ENCODE results near the gene SART1.
"Not testable (repeated sequence)": the region's sequence is repeated elsewhere in the genome, so short reads cannot be mapped to it uniquely, and the experiment has no call there.

Gene SART1

DNA sequence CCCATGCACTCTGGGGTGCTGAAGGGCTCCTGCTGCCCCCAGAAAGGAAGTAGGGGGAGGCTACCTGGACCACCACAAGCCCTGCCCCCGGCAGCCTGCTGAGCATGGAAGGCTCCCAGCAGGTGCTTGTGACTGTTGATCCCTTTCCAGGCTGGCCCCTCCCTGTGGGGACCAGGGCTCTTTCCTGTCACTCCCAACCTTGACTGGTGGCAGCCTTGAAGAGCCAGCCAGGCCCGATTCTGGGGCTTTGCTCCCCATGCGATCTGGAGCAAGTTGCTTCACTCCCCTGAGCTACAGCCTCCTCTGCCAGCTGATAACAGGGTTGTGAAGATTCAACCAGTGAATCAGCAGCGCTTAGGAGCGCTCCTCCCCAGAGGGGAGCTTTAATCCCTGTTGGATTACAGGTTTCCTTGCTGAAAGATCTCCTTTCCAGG lies 45.7 kb downstream of the SART1 start:
- H3K4me1 ChIP-seq (ENCODE audit: control insufficient read depth, insufficient read depth, low read length, poor library complexity, severe bottlenecking): peaks cover 11% of the 10 kb centered on the region
- DNase-seq: no peak
- peaks cover 10% of the 10 kb centered on the region for H3K36me3 ChIP-seq (ENCODE audit: control insufficient read depth, insufficient read depth, low read length)
- H3K27ac ChIP-seq (ENCODE audit: insufficient read depth, low read length, poor library complexity, severe bottlenecking): no peak overlapping the region
- H3K4me3 ChIP-seq (ENCODE audit: insufficient read depth, low read depth, low read length, poor library complexity, severe bottlenecking): no peak overlapping the region
- H3K27me3 ChIP-seq (replicated peaks; ENCODE audit: control insufficient read depth, insufficient read depth, low read length, poor library complexity, severe bottlenecking): peaks cover 11% of the 10 kb centered on the region
- H3K9me3 ChIP-seq (ENCODE audit: control insufficient read depth, low read length): no peaks in the 10 kb centered on the region

DNA sequence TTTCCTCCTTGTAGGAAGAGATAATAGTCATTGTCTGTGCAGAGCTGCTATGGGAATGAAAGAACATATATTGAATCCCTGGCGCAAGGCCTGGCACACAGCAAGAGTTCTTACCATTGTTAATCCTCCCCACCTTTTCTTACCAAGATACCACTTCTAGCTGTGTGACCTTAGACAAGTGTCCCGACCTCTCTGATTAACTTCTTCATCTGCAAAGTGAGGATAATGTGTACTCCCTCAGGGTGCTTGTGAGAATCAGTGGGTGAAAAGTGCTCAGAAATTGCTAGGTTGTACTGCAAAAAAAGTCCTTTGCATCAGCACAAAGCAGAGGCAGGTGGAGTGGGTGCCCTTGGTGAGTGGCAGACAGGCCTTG lies 46.5 kb downstream of the SART1 start:
- peaks cover 7% of the 10 kb centered on the region for H3K4me1 ChIP-seq (ENCODE audit: control insufficient read depth, insufficient read depth, low read length, poor library complexity, severe bottlenecking)
- peaks cover 10% of the 10 kb centered on the region for H3K36me3 ChIP-seq (ENCODE audit: control insufficient read depth, insufficient read depth, low read length)
- peaks cover 17% of the 10 kb centered on the region for H3K27me3 ChIP-seq (replicated peaks; ENCODE audit: control insufficient read depth, insufficient read depth, low read length, poor library complexity, severe bottlenecking)
- no peaks in the 10 kb centered on the region for H3K9me3 ChIP-seq (ENCODE audit: control insufficient read depth, low read length)
- DNase-seq: no peak
- H3K27ac ChIP-seq (ENCODE audit: insufficient read depth, low read length, poor library complexity, severe bottlenecking): no peak overlapping the region
- H3K4me3 ChIP-seq (ENCODE audit: insufficient read depth, low read depth, low read length, poor library complexity, severe bottlenecking): no peak overlapping the region

DNA sequence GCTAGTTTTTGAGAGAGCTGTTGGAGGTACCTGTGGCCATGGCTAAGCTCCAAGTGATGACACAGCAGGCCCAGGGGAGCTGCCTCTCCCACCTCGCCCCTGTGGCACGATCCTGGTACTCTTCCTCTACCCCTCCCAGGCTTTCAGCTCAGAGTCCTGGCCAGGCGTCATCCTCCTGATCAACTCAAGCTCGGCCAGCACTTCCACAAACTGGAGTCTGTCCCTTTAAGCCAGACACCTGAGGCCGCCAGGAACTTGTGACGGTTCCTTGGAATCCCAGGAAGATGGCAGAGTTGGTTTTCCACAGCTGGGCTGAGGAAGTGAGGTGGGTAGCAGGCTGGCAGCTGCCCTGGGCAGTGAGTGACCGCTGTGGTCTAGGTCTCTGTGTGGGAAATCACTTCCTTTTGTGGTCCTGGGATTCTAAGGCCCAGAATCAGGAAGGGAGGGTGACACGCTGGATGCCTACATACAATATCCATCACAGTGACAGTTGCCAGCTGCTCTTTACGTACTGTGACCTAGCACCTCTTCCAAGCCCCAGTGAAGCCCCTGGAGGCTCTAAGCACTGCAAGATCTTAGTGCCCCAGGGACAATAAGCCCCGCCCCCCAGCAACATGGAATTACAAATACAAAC lies 47.1 kb downstream of the SART1 start:
- Histone ChIP-seq H3K27me3 (replicated peaks; ENCODE audit: control insufficient read depth, insufficient read depth, low read length, poor library complexity, severe bottlenecking) (peaks cover 22% of the 10 kb centered on the region), H3K4me1 (ENCODE audit: control insufficient read depth, insufficient read depth, low read length, poor library complexity, severe bottlenecking) (peaks cover 6% of the 10 kb centered on the region), H3K4me3 (ENCODE audit: insufficient read depth, low read depth, low read length, poor library complexity, severe bottlenecking) (no peak overlapping the region), H3K9me3 (ENCODE audit: control insufficient read depth, low read length) (no peaks in the 10 kb centered on the region), H3K36me3 (ENCODE audit: control insufficient read depth, insufficient read depth, low read length) (peaks cover 10% of the 10 kb centered on the region), H3K27ac (ENCODE audit: insufficient read depth, low read length, poor library complexity, severe bottlenecking) (no peak overlapping the region)
- DNase-seq: no peak

DNA sequence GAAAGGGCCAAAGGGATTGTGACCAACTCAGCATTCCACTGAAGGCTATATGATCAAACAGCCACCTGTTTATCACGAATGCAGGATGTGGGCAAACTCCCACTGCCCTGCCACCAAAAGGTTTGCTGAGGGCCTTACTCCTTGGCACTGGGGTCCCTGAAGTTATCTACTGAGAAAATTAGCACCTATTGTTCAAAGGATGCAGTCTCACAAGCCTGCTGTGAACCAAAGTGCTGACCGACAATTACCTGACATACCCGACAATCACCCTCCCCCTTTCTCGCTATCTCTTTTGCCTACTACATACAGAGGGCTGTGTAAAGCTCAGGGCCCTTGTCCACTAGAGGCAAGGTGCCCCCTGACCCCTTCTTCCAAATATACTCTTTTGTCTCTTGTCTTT lies 48.5 kb downstream of the SART1 start:
- not testable (repeated sequence) for DNase-seq; H3K9me3 ChIP-seq (ENCODE audit: control insufficient read depth, low read length); H3K4me1 ChIP-seq (ENCODE audit: control insufficient read depth, insufficient read depth, low read length, poor library complexity, severe bottlenecking); H3K4me3 ChIP-seq (ENCODE audit: insufficient read depth, low read depth, low read length, poor library complexity, severe bottlenecking); H3K27ac ChIP-seq (ENCODE audit: insufficient read depth, low read length, poor library complexity, severe bottlenecking); H3K36me3 ChIP-seq (ENCODE audit: control insufficient read depth, insufficient read depth, low read length)
- peaks cover 22% of the 10 kb centered on the region for H3K27me3 ChIP-seq (replicated peaks; ENCODE audit: control insufficient read depth, insufficient read depth, low read length, poor library complexity, severe bottlenecking)

DNA sequence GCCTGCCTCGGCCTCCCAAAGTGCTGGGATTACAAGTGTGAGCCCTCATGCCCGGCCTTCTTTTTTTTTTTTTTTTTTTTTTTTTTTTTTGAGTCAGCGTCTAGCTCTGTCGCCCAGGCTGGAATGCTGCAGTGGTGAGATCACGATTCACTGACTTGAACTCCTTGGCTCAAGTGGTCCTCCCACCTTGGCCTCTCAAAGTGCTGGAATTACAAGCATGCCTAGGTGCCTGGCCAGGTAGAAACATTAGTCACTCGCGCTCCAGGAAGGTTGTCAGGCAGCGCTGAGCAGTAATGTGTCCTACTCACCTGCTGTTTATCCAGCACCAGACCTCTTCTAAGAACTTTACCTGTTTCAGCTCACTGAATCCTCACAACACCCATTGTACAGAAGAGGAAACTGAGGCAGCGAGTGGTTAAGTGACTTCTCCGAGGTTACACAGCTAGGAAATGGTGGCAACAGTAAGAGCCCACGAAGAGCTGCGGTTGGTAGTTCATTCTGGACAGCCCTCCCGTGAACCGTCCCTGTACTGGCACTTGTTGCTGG lies 49.8 kb downstream of the SART1 start:
- Histone ChIP-seq H3K4me1 (ENCODE audit: control insufficient read depth, insufficient read depth, low read length, poor library complexity, severe bottlenecking) (peaks cover 6% of the 10 kb centered on the region), H3K27ac (ENCODE audit: insufficient read depth, low read length, poor library complexity, severe bottlenecking) (no peak overlapping the region), H3K9me3 (ENCODE audit: control insufficient read depth, low read length) (no peaks in the 10 kb centered on the region), H3K4me3 (ENCODE audit: insufficient read depth, low read depth, low read length, poor library complexity, severe bottlenecking) (no peak overlapping the region), H3K27me3 (replicated peaks; ENCODE audit: control insufficient read depth, insufficient read depth, low read length, poor library complexity, severe bottlenecking) (peaks cover 22% of the 10 kb centered on the region), H3K36me3 (ENCODE audit: control insufficient read depth, insufficient read depth, low read length) (no peaks in the 10 kb centered on the region)
- no peak for DNase-seq

DNA sequence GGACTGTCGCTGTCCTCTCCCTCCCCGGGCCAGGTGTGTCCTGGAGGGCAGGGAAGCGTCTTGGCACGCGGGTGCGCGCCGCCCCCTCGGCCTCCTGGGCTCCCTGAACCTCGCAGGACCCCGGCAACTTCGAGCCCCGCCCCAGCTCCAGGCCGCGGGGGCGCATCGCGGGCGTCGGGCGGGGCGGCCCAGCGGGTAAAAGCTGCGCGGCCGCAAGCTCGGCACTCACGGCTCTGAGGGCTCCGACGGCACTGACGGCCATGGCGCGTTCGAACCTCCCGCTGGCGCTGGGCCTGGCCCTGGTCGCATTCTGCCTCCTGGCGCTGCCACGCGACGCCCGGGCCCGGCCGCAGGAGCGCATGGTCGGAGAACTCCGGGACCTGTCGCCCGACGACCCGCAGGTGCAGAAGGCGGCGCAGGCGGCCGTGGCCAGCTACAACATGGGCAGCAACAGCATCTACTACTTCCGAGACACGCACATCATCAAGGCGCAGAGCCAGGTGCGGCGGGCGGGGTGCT lies 50.3 kb downstream of the SART1 start, which contains the start of gene CST6:
CST6 (plus strand) TSS at position 224 of the 519 bp plus-strand sequence; CDS start at position 261, 37 bp downstream.
- Histone ChIP-seq H3K36me3 (ENCODE audit: control insufficient read depth, insufficient read depth, low read length) (no peaks in the 10 kb centered on the region), H3K9me3 (ENCODE audit: control insufficient read depth, low read length) (no peaks in the 10 kb centered on the region), H3K4me1 (ENCODE audit: control insufficient read depth, insufficient read depth, low read length, poor library complexity, severe bottlenecking) (peaks cover 6% of the 10 kb centered on the region), H3K27ac (ENCODE audit: insufficient read depth, low read length, poor library complexity, severe bottlenecking) (no peak within 1 kb of the TSS), H3K27me3 (replicated peaks; ENCODE audit: control insufficient read depth, insufficient read depth, low read length, poor library complexity, severe bottlenecking) (peaks cover 22% of the 10 kb centered on the region), H3K4me3 (ENCODE audit: insufficient read depth, low read depth, low read length, poor library complexity, severe bottlenecking) (no peak within 1 kb of the TSS)
- no peak for DNase-seq

DNA sequence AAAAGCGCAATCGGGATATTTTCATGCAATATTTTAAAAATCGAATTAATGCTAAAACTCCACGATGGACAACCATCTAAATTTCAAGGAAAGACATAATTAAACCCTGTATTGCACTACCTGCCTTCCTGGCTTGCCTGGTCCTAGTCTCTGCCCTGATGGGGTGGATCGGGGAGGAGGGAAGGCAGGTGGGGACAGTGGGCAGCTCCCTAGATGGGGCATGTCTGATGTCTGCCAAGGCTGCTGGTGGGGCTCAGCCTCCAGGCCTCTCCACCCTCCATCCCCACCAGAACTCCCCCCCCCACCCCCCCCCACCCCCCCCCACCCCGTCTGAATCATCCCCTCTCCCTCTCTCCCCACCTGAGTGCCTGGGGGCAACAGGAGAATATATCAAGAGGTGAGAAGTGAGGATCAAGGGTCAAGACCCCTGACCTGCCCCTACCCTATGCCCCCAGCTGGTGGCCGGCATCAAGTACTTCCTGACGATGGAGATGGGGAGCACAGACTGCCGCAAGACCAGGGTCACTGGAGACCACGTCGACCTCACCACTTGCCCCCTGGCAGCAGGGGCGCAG lies 50.9 kb downstream of the SART1 start:
- H3K4me1 ChIP-seq (ENCODE audit: control insufficient read depth, insufficient read depth, low read length, poor library complexity, severe bottlenecking): peaks cover 6% of the 10 kb centered on the region
- no peak overlapping the region for H3K4me3 ChIP-seq (ENCODE audit: insufficient read depth, low read depth, low read length, poor library complexity, severe bottlenecking)
- H3K27ac ChIP-seq (ENCODE audit: insufficient read depth, low read length, poor library complexity, severe bottlenecking): no peak overlapping the region
- H3K9me3 ChIP-seq (ENCODE audit: control insufficient read depth, low read length): no peaks in the 10 kb centered on the region
- DNase-seq: no peak
- H3K27me3 ChIP-seq (replicated peaks; ENCODE audit: control insufficient read depth, insufficient read depth, low read length, poor library complexity, severe bottlenecking): peaks cover 22% of the 10 kb centered on the region
- no peaks in the 10 kb centered on the region for H3K36me3 ChIP-seq (ENCODE audit: control insufficient read depth, insufficient read depth, low read length)

DNA sequence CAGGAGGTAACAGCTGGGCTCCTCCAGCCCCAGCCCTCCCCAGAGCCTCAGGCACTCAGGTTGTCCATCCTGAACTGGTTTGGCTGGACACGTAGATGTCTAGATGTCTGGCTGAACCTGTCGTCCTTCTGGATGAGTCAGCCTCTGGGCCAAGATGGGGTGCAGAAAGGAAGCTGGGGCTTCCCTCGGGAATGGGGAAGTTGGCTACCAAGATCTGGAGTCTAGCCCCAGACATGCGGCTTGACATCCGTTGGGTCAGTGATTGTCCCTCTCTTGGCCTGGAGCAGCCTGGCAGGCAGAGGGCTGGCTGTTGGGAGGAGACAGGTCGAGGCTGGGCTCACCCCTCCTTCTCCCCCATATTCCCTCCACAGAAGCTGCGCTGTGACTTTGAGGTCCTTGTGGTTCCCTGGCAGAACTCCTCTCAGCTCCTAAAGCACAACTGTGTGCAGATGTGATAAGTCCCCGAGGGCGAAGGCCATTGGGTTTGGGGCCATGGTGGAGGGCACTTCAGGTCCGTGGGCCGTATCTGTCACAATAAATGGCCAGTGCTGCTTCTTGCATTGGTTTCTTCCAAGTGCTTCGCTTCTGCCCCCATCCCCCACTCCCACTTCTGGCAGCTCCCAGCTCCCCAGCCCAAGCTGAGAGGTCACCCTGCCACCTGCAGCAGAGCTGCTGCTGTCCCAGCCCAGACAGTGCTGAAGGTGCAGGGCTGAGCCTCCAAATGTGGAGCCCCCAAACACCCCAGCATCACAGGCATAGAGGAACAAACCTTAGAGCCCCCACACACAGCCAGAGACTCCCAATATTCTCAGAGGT lies 51.6 kb downstream of the SART1 start:
- peaks cover 22% of the 10 kb centered on the region for H3K27me3 ChIP-seq (replicated peaks; ENCODE audit: control insufficient read depth, insufficient read depth, low read length, poor library complexity, severe bottlenecking)
- no peak overlapping the region for H3K27ac ChIP-seq (ENCODE audit: insufficient read depth, low read length, poor library complexity, severe bottlenecking)
- H3K9me3 ChIP-seq (ENCODE audit: control insufficient read depth, low read length): no peaks in the 10 kb centered on the region
- H3K36me3 ChIP-seq (ENCODE audit: control insufficient read depth, insufficient read depth, low read length): no peaks in the 10 kb centered on the region
- peaks cover 6% of the 10 kb centered on the region for H3K4me1 ChIP-seq (ENCODE audit: control insufficient read depth, insufficient read depth, low read length, poor library complexity, severe bottlenecking)
- no peak overlapping the region for H3K4me3 ChIP-seq (ENCODE audit: insufficient read depth, low read depth, low read length, poor library complexity, severe bottlenecking)
- DNase-seq: no peak

DNA sequence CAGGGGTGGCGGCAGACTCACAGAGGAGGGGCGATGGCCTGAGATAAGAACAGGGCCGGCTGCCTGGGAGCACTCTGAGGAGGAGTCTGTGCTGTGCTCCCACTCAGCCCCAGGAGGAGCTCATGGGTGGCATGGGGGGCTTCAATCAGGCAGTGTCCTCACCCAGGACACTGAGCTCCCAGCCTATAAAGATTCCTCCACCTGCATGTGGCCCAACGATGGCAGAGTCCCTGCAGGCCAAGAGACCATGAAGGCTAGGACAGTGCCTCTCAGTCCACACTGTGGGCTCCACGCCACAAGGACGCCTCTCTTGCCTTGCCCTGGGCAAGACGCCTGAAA lies 52.2 kb downstream of the SART1 start:
- H3K4me1 ChIP-seq (ENCODE audit: control insufficient read depth, insufficient read depth, low read length, poor library complexity, severe bottlenecking): peaks cover 6% of the 10 kb centered on the region
- no peak for DNase-seq
- H3K4me3 ChIP-seq (ENCODE audit: insufficient read depth, low read depth, low read length, poor library complexity, severe bottlenecking): no peak overlapping the region
- H3K36me3 ChIP-seq (ENCODE audit: control insufficient read depth, insufficient read depth, low read length): no peaks in the 10 kb centered on the region
- no peak overlapping the region for H3K27ac ChIP-seq (ENCODE audit: insufficient read depth, low read length, poor library complexity, severe bottlenecking)
- peaks cover 22% of the 10 kb centered on the region for H3K27me3 ChIP-seq (replicated peaks; ENCODE audit: control insufficient read depth, insufficient read depth, low read length, poor library complexity, severe bottlenecking)
- H3K9me3 ChIP-seq (ENCODE audit: control insufficient read depth, low read length): no peaks in the 10 kb centered on the region
